Muscle layer of duodenum (tissue), 2 donors: Measurements from ENCODE around the gene WDR5.
"Not testable (repeated sequence)": the region's sequence is repeated elsewhere in the genome, so short reads cannot be mapped to it uniquely, and the experiment has no call there.

Experiments
- H3K27ac ChIP-seq: one replicate; pipeline ENCODE4 v1.7.0; 2013; ENCODE audit warnings: mild to moderate bottlenecking, low read length
- H3K27me3 ChIP-seq: one replicate; pipeline ENCODE4 v1.7.0; 2013; ENCODE audit warnings: low read depth, mild to moderate bottlenecking, control low read depth, low read length
- H3K36me3 ChIP-seq, 2 donors: one replicate each; pipeline ENCODE4 v1.7.0; 2013; ENCODE audit warnings: low read length in 2 of 2, control low read depth in 1 of 2, mild to moderate bottlenecking in 1 of 2; ENCODE audit not compliant: insufficient read depth in 2 of 2, control insufficient read depth in 1 of 2
- H3K4me1 ChIP-seq, 2 donors: one replicate each; pipeline ENCODE4 v1.7.0; 2013; ENCODE audit warnings: low read length in 2 of 2, mild to moderate bottlenecking in 2 of 2, control low read depth in 1 of 2, moderate library complexity in 1 of 2; ENCODE audit not compliant: insufficient read depth in 2 of 2, control insufficient read depth in 1 of 2
- H3K4me3 ChIP-seq, 2 donors: one replicate each; pipeline ENCODE4 v1.7.0; 2013; ENCODE audit warnings: low read length in 2 of 2, low read depth in 1 of 2, mild to moderate bottlenecking in 1 of 2
- H3K9me3 ChIP-seq, 2 donors: one replicate each; pipeline ENCODE4 v1.7.0; 2013; ENCODE audit warnings: low read length in 2 of 2, control low read depth in 1 of 2, mild to moderate bottlenecking in 1 of 2; ENCODE audit not compliant: control insufficient read depth in 1 of 2
- donor health status: healthy.

The WDR5 gene

GRCh38 chr9:134135343-134136117 lies at the start of gene WDR5:
Gene WDR5 (plus strand): TSS chr9:134136082. CDS start chr9:134139878, 3,796 bp downstream.
- peak within 1 kb of the TSS; percentile 75 to 99 for H3K4me3 ChIP-seq
- H3K4me1 ChIP-seq = peaks cover 13 to 59% of the 10 kb centered on the region in 2 donors
- H3K36me3 ChIP-seq = peaks cover 0 to 6% of the 10 kb centered on the region in 2 donors
- peak within 1 kb of the TSS; percentile 72 for H3K27ac ChIP-seq
- no peaks in the 10 kb centered on the region for H3K9me3 ChIP-seq
- no peaks in the 10 kb centered on the region for H3K27me3 ChIP-seq

- Histone ChIP-seq H3K4me1 (no peaks in the 10 kb centered on the region), H3K27me3 (no peaks in the 10 kb centered on the region), H3K36me3 (no peaks in the 10 kb centered on the region), H3K9me3 (peaks cover 0 to 15% of the 10 kb centered on the region in 2 donors), H3K4me3 (no peak overlapping the region), H3K27ac (no peak overlapping the region)
These were observed 47.7 kb upstream of the WDR5 start for GRCh38 chr9:134088063-134088725.

DNA sequence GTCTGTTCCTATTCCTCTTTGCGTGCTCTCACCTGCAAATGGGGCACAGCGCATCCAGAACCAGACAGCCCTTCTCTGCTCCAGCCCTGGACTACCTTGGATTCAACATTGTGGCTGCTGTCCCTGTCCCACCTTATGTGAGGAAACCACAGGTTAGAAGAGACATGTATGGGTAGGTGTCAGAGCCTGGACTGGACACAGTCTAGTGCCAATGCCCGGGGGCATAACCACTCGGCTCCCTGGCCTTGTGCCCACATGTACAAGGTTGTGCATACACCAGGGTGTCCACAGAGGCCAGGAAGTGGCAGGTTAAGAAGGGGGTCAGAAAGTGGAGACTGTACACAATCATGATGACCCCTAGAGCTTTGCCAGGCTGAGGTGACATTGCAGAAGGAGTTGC lies 45.9 kb upstream of the WDR5 start:
- H3K4me3 ChIP-seq = no peak overlapping the region
- peaks cover 0 to 15% of the 10 kb centered on the region in 2 donors for H3K9me3 ChIP-seq
- no peaks in the 10 kb centered on the region for H3K36me3 ChIP-seq
- H3K27ac ChIP-seq = no peak overlapping the region
- H3K27me3 ChIP-seq = no peaks in the 10 kb centered on the region
- H3K4me1 ChIP-seq = no peaks in the 10 kb centered on the region

DNA sequence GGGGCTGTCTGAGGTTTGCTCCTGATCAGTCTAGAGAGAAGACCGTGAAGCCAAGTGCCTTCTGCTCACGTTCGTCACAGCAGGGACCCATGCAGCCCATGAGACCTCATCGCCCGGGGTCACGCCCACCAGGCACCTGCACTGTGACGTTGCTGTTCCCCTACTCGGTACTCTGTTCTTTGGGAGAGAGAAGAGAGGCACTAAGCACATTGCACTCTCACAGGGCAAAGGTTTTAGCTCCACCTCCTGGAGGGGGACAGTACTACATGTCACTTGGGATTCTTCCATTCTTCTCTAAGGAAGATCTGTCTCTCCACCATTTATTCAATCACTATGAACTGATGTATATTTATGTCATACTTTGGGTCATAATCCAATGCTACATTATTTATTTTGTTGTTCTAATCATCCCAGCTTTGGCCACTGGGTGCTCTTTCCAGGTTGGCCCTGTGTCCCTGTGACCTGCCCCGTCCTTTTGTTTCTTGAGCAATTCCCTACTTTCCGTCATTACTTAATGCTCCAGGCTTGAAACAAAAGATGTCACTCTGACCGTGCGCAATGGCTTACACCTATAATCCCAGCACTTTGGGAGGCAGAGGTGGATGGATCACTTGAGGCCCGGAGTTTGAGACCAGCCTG lies 36.6 kb upstream of the WDR5 start:
- H3K27me3 ChIP-seq = no peaks in the 10 kb centered on the region
- H3K9me3 ChIP-seq = no peaks in the 10 kb centered on the region
- H3K27ac ChIP-seq = no peak overlapping the region
- H3K4me3 ChIP-seq = no peak overlapping the region
- no peaks in the 10 kb centered on the region for H3K4me1 ChIP-seq
- no peaks in the 10 kb centered on the region for H3K36me3 ChIP-seq

DNA sequence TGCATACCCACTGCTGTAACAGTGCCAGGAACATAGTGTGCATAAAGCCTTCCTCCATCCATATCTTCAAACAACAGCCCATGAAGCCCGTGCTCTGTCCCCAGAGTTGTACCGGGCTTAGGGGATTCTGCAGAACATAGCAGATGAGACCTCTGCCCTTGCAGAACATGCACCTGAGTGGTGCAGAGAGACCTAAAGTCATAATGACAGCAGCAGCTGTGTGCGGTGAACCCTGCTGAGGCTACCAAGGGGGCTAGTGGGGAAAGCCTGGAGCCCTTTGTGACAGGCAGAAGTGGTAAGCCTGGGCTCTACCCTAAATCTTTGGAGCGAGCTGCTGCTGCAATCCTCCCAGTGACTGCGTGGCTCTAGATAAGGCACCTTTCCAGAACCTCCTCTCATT lies 35.8 kb upstream of the WDR5 start:
- no peaks in the 10 kb centered on the region for H3K9me3 ChIP-seq
- H3K4me3 ChIP-seq = no peak overlapping the region
- H3K36me3 ChIP-seq = no peaks in the 10 kb centered on the region

GRCh38 chr9:134101133-134101532 lies 34.7 kb upstream of the WDR5 start:
- not testable (repeated sequence) for H3K4me3 ChIP-seq, H3K36me3 ChIP-seq, H3K4me1 ChIP-seq, H3K9me3 ChIP-seq, H3K27me3 ChIP-seq, H3K27ac ChIP-seq

More for the DNA sequence above, 35.8 kb upstream of the WDR5 start:
- no peaks in the 10 kb centered on the region for H3K4me1 ChIP-seq
- no peaks in the 10 kb centered on the region for H3K27me3 ChIP-seq
- H3K27ac ChIP-seq = no peak overlapping the region

- no peaks in the 10 kb centered on the region for H3K36me3 ChIP-seq
- H3K9me3 ChIP-seq = no peaks in the 10 kb centered on the region
- no peaks in the 10 kb centered on the region for H3K4me1 ChIP-seq
- H3K27ac ChIP-seq = no peak overlapping the region
- no peak overlapping the region for H3K4me3 ChIP-seq
- no peaks in the 10 kb centered on the region for H3K27me3 ChIP-seq
These were observed 34.2 kb upstream of the WDR5 start for GRCh38 chr9:134101623-134102149.

GRCh38 chr9:134103391-134103998 lies 32.4 kb upstream of the WDR5 start:
- Histone ChIP-seq H3K36me3 (no peaks in the 10 kb centered on the region), H3K4me1 (no peaks in the 10 kb centered on the region), H3K27ac (no peak overlapping the region), H3K4me3 (no peak overlapping the region), H3K27me3 (no peaks in the 10 kb centered on the region), H3K9me3 (no peaks in the 10 kb centered on the region)

DNA sequence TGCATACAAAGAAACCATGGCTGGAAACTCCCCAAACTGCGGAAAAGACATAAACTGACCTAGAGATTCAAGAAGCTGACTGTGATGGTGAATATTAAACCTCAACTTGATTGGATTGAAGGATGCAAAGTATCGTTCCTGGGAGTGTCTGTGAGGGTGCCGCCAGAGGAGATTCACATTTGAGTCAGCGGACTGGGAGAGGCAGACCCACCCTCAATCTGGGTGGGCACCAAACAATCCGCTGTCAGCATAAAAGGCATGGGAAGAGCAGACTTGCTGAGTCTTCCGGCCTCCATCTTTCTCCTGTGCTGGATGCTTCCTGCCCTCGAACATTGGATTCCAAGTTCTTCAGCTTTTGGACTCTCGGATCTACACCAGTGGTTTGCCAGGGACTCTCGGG lies 24.8 kb upstream of the WDR5 start:
- Histone ChIP-seq H3K4me1 (no peaks in the 10 kb centered on the region), H3K27me3 (no peaks in the 10 kb centered on the region), H3K4me3 (no peak overlapping the region), H3K9me3 (no peaks in the 10 kb centered on the region), H3K27ac (no peak overlapping the region), H3K36me3 (no peaks in the 10 kb centered on the region)

GRCh38 chr9:134112561-134112960 lies 23.3 kb upstream of the WDR5 start:
- H3K27ac ChIP-seq = no peak overlapping the region
- H3K27me3 ChIP-seq = no peaks in the 10 kb centered on the region
- H3K4me1 ChIP-seq = no peaks in the 10 kb centered on the region
- no peak overlapping the region for H3K4me3 ChIP-seq
- no peaks in the 10 kb centered on the region for H3K36me3 ChIP-seq
- no peaks in the 10 kb centered on the region for H3K9me3 ChIP-seq

DNA sequence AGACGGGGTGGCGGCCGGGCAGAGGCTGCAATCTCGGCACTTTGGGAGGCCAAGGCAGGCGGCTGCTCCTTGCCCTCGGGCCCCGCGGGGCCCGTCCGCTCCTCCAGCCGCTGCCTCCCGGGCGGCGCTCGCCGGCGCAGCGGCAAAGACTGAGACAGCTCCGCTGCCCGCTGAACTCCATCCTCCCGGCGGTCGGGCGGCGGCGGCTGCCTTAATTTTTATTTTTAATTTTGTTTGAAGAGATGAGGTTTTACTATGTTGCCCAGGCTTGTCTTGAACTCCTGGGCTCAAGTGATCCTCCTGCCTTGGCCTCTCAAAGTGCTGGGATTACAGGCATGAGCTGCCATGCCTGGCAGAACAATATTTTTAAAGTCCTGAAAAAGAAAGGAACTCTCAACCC lies 16.9 kb upstream of the WDR5 start:
- not testable (repeated sequence) for H3K9me3 ChIP-seq, H3K27me3 ChIP-seq, H3K4me3 ChIP-seq, H3K27ac ChIP-seq, H3K4me1 ChIP-seq, H3K36me3 ChIP-seq
